K562 (cell line): ENCODE data around the gene MAD1L1. TPM values are rescaled to one million over a fixed set of nuclear protein-coding genes. Genes with fewer than 3 reads are reported as not detected.

Source experiments
- ATAC-seq: fragments of 200-7000 bp; cut with Tn5 transposase; 3 replicates; pipeline ENCODE4 v1.9.1; 2020; ENCODE audit warnings: moderate library complexity
- BruUV-seq: library from RNA; stranded (reverse); fragments of 400-500 nt; replicated peaks from 2 replicates; lab custom pipeline; 2021; lab: Mats Ljungman, UMichigan
- CTCF ChIA-PET: fragments of 300-600 bp; formaldehyde crosslinking; extraction: SDS; loops from one replicate; lab custom pipeline; 2021; ENCODE audit warnings: low intra/inter-chr PET ratio; lab: Yijun Ruan, JAX
- POLR2A ChIA-PET: fragments of 300-600, 350-650 bp; sonication (Branson Sonifier 250); formaldehyde crosslinking; extraction: SDS; loops from one replicate; lab custom pipeline; 2021; ENCODE audit warnings: antibody characterized with exemption, inconsistent platforms; lab: Yijun Ruan, JAX
- DNase-seq, 4 experiments: peaks; one replicate each; pipeline versions ENCODE4 v3.0.0 to v3.0.0-alpha.2; 2011 to 2018; ENCODE audit warnings: low spot score in 3 of 4, mixed read lengths in 3 of 4; ENCODE audit errors: extremely low read depth in 1 of 4
- FAIRE-seq: peaks from 2 replicates; lab custom pipeline; 2011; peaks lifted over from hg19 to GRCh38; lab: Jason Lieb, UNC
- H2AFZ ChIP-seq: 2 replicates; pipeline ENCODE4 v1.6.0; 2011; ENCODE audit warnings: low read depth, low read length, control low read depth, inconsistent platforms
- H3K27ac ChIP-seq: fragments of 200-600 bp; 3 replicates; pipeline ENCODE4 v1.8.0; 2011; ENCODE audit warnings: low read depth, mild to moderate bottlenecking, control low read depth, inconsistent platforms, low read length, moderate library complexity, mixed read lengths; ENCODE audit errors: extremely low read depth
- H3K27me3 ChIP-seq, 2 experiments: fragments of 300-600 bp in 1 of 2; 2 replicates in 1 of 2; 3 replicates in 1 of 2; pipeline versions ENCODE4 v1.6.0 to v1.8.0; 2011; ENCODE audit warnings: inconsistent platforms in 2 of 2, low read length in 2 of 2, mild to moderate bottlenecking in 1 of 2, mixed read lengths in 1 of 2, moderate library complexity in 1 of 2; ENCODE audit not compliant: control insufficient read depth in 2 of 2, insufficient read depth in 2 of 2
- H3K36me3 ChIP-seq: fragments of 300-600 bp; 3 replicates; pipeline ENCODE4 v1.8.0; 2011; ENCODE audit warnings: mild to moderate bottlenecking, low read length, inconsistent platforms; ENCODE audit not compliant: control insufficient read depth, insufficient read depth
- H3K4me1 ChIP-seq, 2 experiments: fragments of 200-600 bp in 1 of 2; replicated peaks in 1 of 2; 2 replicates in 1 of 2; 3 replicates in 1 of 2; pipeline versions ENCODE4 v1.5.1 to v1.8.0; 2011; ENCODE audit warnings: inconsistent platforms in 2 of 2, low read length in 2 of 2, mild to moderate bottlenecking in 1 of 2, mixed read lengths in 1 of 2, moderate library complexity in 1 of 2; ENCODE audit not compliant: control insufficient read depth in 2 of 2, insufficient read depth in 2 of 2
- H3K4me2 ChIP-seq: 2 replicates; pipeline ENCODE4 v1.6.1; 2011; ENCODE audit warnings: low read length, control low read depth, inconsistent platforms, mixed read lengths; ENCODE audit not compliant: insufficient read depth
- H3K4me3 ChIP-seq: fragments of 200-600 bp; sonication (generic), shearing (Covaris generic); 2 replicates; pipeline ENCODE4 v1.5.1; 2016; ENCODE audit warnings: control low read depth, inconsistent platforms
- H3K79me2 ChIP-seq: fragments of 200-600 bp; 3 replicates; pipeline ENCODE4 v1.8.0; 2011; ENCODE audit warnings: low read length, inconsistent platforms; ENCODE audit not compliant: control insufficient read depth, insufficient read depth
- H3K9ac ChIP-seq, 2 experiments: 2 replicates each; pipeline versions ENCODE4 v1.6.0 to v1.6.1; 2011; ENCODE audit warnings: low read depth in 2 of 2, low read length in 2 of 2, control low read depth in 1 of 2, inconsistent platforms in 1 of 2, mild to moderate bottlenecking in 1 of 2, mixed read lengths in 1 of 2; ENCODE audit not compliant: insufficient read depth in 1 of 2
- H3K9me1 ChIP-seq: one replicate; pipeline ENCODE4 v1.6.0; 2011; ENCODE audit warnings: inconsistent platforms, mild to moderate bottlenecking, low read length, moderate library complexity; ENCODE audit not compliant: control insufficient read depth, insufficient read depth
- H3K9me3 ChIP-seq: replicated peaks from 2 replicates; pipeline ENCODE4 v1.5.1; 2011; ENCODE audit warnings: low read depth, low read length, inconsistent platforms; ENCODE audit not compliant: control insufficient read depth, insufficient read depth
- H4K20me1 ChIP-seq: replicated peaks from 2 replicates; pipeline ENCODE4 v1.6.1; 2011; ENCODE audit warnings: low read length, inconsistent platforms, mixed read lengths; ENCODE audit not compliant: control insufficient read depth, insufficient read depth
- ARNT ChIP-seq, 2 experiments: fragments of 450-650 bp; IDR thresholded peaks; 2 replicates each; pipeline ENCODE4 v1.6.1; 2016; ENCODE audit warnings: mild to moderate bottlenecking in 1 of 2
- ATF4 ChIP-seq: fragments of 450-650 bp; formaldehyde crosslinking; IDR thresholded peaks from 2 replicates; pipeline ENCODE4 v1.4.0; 2022; ENCODE audit warnings: mild to moderate bottlenecking, moderate library complexity
- LEF1 ChIP-seq: fragments of 450-650 bp; IDR thresholded peaks from 2 replicates; pipeline ENCODE4 v1.6.1; 2016; ENCODE audit warnings: mild to moderate bottlenecking
- RBM22 ChIP-seq: fragments of 200-400 bp; formaldehyde crosslinking; IDR thresholded peaks from 2 replicates; pipeline ENCODE4 v1.6.1; 2018; ENCODE audit warnings: low read length, low read depth; ENCODE audit not compliant: poor library complexity, severe bottlenecking
- SIN3A ChIP-seq, 2 experiments: fragments of 150-350 bp in 1 of 2; IDR thresholded peaks; 2 replicates each; pipeline ENCODE4 v1.6.1; 2011 to 2016; ENCODE audit warnings: borderline replicate concordance in 2 of 2, low read depth in 2 of 2, low read length in 2 of 2, mild to moderate bottlenecking in 2 of 2, moderate library complexity in 2 of 2; ENCODE audit not compliant: control insufficient read depth in 1 of 2
- THRAP3 ChIP-seq: fragments of 450-650 bp; IDR thresholded peaks from 2 replicates; pipeline ENCODE4 v1.6.1; 2016; ENCODE audit warnings: mild to moderate bottlenecking, inconsistent platforms, borderline replicate concordance
- XRCC3 ChIP-seq: fragments of 450-650 bp; IDR thresholded peaks from 2 replicates; pipeline ENCODE4 v1.6.1; 2017; ENCODE audit warnings: mild to moderate bottlenecking, moderate library complexity
- WGBS: fragments of 100-300 bp; shearing (Covaris generic); methylation state at CpG from one replicate; pipeline ENCODE4 v1.1.6; 2016; ENCODE audit warnings: low coverage, mixed read lengths; ENCODE audit not compliant: insufficient coverage; ENCODE audit errors: missing lambda C conversion rate; 5-methylcytosine and 5-hydroxymethylcytosine counted together
- in situ Hi-C: fragments of 300-500 bp; cut with MboI; formaldehyde crosslinking; loops from 4 replicates; pipeline ENCODE4 v1.15.0; 2018; ENCODE audit warnings: inconsistent platforms, mixed read lengths
- intact Hi-C: fragments of 100-400 bp; cut with micrococcal nuclease; formaldehyde crosslinking; loops from 2 replicates; pipeline ENCODE4 v1.14.2; 2022
- polyA plus RNA-seq, 8 experiments: library from polyadenylated mRNA; depleted of rRNA in 4 of 8; stranded (reverse) in 5 of 8; unstranded in 3 of 8; fragments of >200 nt; fragmentation: Nextera tagmentation in 2 of 8; fragmentation: Illumina TruSeq in 1 of 8; extraction: Ambion mirVana in 2 of 8; extraction: Trizol in 1 of 8; gene quantifications; 2 replicates each; pipeline versions ENCODE4 v1.2.1 to v1.2.3, GENCODE V29; 2011 to 2014; ENCODE audit warnings: inconsistent platforms in 1 of 8, missing spikeins in 1 of 8
- total RNA-seq, 7 experiments: library from RNA; depleted of rRNA in 6 of 7; stranded (reverse); fragments of >200 nt in 6 of 7; fragmentation: Illumina TruSeq in 2 of 7; extraction: Trizol in 2 of 7; gene quantifications; 2 replicates each; pipeline versions ENCODE4 v1.2.1 to v1.2.3, GENCODE V29; 2011 to 2021; ENCODE audit warnings: low replicate concordance in 1 of 7
- TF ChIP-seq, protein P1 (sequence below), 2 experiments: fragments of 450-650 bp in 1 of 2; IDR thresholded peaks; 2 replicates each; pipeline ENCODE4 v1.6.1; 2011 to 2017; ENCODE audit warnings: low read depth in 2 of 2, antibody characterized with exemption in 1 of 2, borderline replicate concordance in 1 of 2, low read length in 1 of 2, mild to moderate bottlenecking in 1 of 2, mixed read lengths in 1 of 2; ENCODE audit not compliant: control insufficient read depth in 1 of 2

The MAD1L1 gene
- total and polyA plus RNA-seq, 9 of the 15 experiments (the other 6 are each of a cell fraction or from before 2014, with no cell fraction given): 1.7 to 89.7 (median 18.0) TPM

DNA sequence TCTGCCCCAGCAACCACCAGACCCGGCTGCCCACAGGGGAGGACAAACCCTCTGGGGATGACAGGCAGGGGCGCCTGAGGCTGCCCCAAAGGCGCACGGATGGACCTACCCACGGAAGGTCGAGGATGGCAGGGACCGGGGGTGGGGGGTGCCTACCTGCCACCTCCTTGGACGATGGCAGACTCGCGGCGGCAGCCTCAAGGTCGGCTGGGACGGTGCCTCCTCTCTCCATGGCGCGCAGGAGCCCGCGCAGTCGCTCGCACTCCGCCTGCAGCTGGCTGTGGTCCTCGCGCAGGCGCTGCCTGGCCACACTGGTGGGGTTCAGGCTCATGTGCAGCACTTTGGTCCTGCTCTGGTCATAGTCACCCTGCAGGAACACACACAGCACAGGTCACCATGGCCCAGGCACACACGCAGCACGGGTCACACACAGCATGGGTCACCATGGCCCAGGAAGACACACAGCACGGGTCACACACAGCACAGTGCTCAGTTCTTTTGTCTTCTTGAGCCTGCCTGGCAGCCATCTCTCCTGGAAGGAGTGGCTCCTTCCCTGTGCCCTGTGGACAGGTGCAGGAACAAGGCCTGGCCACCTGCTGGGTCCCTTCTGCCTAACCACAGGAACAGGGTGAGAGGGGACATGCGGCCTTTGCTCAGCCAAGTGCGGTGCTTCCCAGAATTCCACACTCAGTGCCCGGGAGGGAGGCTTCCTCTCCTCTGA is 296.1 kb downstream of the MAD1L1 start:
- Histone ChIP-seq H2AFZ (no peak overlapping the region), H3K9me3 (peaks cover 2% of the 10 kb centered on the region; the same call in 1 of the 2 replicates), H3K4me2 (no peak overlapping the region), H3K79me2 (no peaks in the 10 kb centered on the region), H4K20me1 (no peaks in the 10 kb centered on the region), H3K36me3 (no peaks in the 10 kb centered on the region), H3K9me1 (no peaks in the 10 kb centered on the region)
- ChIA-PET POLR2A (no interaction called here), CTCF (no interaction called here)
- in situ Hi-C loops: no loop called here
- no TSS peak for BruUV-seq
- no peak for FAIRE-seq
- WGBS: 89% methylated on average over 24 of the region's 29 CpGs
- TF ChIP-seq ATF4: no peak
- no peak for TF ChIP-seq XRCC3
- no peak for TF ChIP-seq SIN3A (IDR thresholded peaks at IDR 0.05; ENCODE audit: borderline replicate concordance in 2 of 2, control insufficient read depth in 1 of 2, low read depth in 2 of 2, low read length in 2 of 2)
- TF ChIP-seq THRAP3: no peak
- no peak for TF ChIP-seq LEF1
- no peak for TF ChIP-seq ARNT (IDR thresholded peaks at IDR 0.05)
- no peak for TF ChIP-seq RBM22
- TF ChIP-seq, protein P1, sequence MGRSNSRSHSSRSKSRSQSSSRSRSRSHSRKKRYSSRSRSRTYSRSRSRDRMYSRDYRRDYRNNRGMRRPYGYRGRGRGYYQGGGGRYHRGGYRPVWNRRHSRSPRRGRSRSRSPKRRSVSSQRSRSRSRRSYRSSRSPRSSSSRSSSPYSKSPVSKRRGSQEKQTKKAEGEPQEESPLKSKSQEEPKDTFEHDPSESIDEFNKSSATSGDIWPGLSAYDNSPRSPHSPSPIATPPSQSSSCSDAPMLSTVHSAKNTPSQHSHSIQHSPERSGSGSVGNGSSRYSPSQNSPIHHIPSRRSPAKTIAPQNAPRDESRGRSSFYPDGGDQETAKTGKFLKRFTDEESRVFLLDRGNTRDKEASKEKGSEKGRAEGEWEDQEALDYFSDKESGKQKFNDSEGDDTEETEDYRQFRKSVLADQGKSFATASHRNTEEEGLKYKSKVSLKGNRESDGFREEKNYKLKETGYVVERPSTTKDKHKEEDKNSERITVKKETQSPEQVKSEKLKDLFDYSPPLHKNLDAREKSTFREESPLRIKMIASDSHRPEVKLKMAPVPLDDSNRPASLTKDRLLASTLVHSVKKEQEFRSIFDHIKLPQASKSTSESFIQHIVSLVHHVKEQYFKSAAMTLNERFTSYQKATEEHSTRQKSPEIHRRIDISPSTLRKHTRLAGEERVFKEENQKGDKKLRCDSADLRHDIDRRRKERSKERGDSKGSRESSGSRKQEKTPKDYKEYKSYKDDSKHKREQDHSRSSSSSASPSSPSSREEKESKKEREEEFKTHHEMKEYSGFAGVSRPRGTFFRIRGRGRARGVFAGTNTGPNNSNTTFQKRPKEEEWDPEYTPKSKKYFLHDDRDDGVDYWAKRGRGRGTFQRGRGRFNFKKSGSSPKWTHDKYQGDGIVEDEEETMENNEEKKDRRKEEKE (IDR thresholded peaks at IDR 0.05; ENCODE audit: borderline replicate concordance in 1 of 2, control insufficient read depth in 1 of 2, low read depth in 2 of 2, low read length in 1 of 2): no peak
- TF ChIP-seq, all 486 proteins: peak for 0
- H3K27me3 ChIP-seq: no peaks in the 10 kb centered on the region
- H3K9ac ChIP-seq: no peak overlapping the region
- intact Hi-C loops: no loop called here
- DNase-seq (no peak), ATAC-seq (no peak)
- no peak overlapping the region for H3K27ac ChIP-seq
- H3K4me3 ChIP-seq: no peak overlapping the region
- H3K4me1 ChIP-seq: peaks cover 5 to 35% of the 10 kb centered on the region in 2 experiments; a peak in 3 of 5 replicates
